GM19043 (cell line): ENCODE data around the gene IGLL1.

Experiments used
- ATAC-seq: cut with Tn5 transposase; IDR thresholded peaks from one replicate; pipeline ENCODE4 v1.9.1; 2021; ENCODE audit warnings: low read depth; ENCODE audit not compliant: unreplicated experiment

Gene IGLL1

GRCh38 chr22:23531283-23531956 is 48.7 kb downstream of the IGLL1 start:
- ATAC-seq = no peak

GRCh38 chr22:23530766-23531282 is 49.3 kb downstream of the IGLL1 start:
- no peak for ATAC-seq

- ATAC-seq = no peak
These were observed 50.0 kb downstream of the IGLL1 start for GRCh38 chr22:23530106-23530505.

- no peak for ATAC-seq
These were observed 50.7 kb downstream of the IGLL1 start for GRCh38 chr22:23529166-23530103.

GRCh38 chr22:23527971-23528740 is 51.9 kb downstream of the IGLL1 start:
- no peak for ATAC-seq

GRCh38 chr22:23526596-23527316 is 53.3 kb downstream of the IGLL1 start:
- no peak for ATAC-seq

GRCh38 chr22:23525510-23525909 is 54.6 kb downstream of the IGLL1 start:
- ATAC-seq = no peak

- ATAC-seq = no peak
These were observed 55.9 kb downstream of the IGLL1 start for GRCh38 chr22:23524226-23524625.

GRCh38 chr22:23523713-23524112 is 56.4 kb downstream of the IGLL1 start:
- no peak for ATAC-seq
